NCI-H1694 treated with DMSO at 0.1 percent for 48 hours (cell line): ENCODE results near the gene RGS7.
A peak's percentile ranks its signal among the peaks of the same experiment; 100 is the strongest.
"Not testable (repeated sequence)": the region's sequence is repeated elsewhere in the genome, so short reads cannot be mapped to it uniquely, and the experiment has no call there.

ENCODE experiments used
- DNase-seq: peaks from one replicate; lab custom pipeline; 2025; lab: John Stamatoyannopoulos, UW

Gene RGS7

GRCh38 chr1:240783728-240784137 lies 573.3 kb downstream of the RGS7 start:
- DNase-seq, result not testable (repeated sequence)

- no peak for DNase-seq
These were observed 580.8 kb downstream of the RGS7 start for GRCh38 chr1:240776237-240776636.

- no peak for DNase-seq
These were observed 584.9 kb downstream of the RGS7 start for GRCh38 chr1:240772131-240772530.

GRCh38 chr1:240771450-240771849 lies 585.6 kb downstream of the RGS7 start:
- no peak for DNase-seq

GRCh38 chr1:240768979-240769378 lies 588.0 kb downstream of the RGS7 start:
- DNase-seq, result no peak

GRCh38 chr1:240766831-240767230 lies 590.2 kb downstream of the RGS7 start:
- no peak for DNase-seq

GRCh38 chr1:240765732-240766363 lies 591.2 kb downstream of the RGS7 start:
- no peak for DNase-seq

- no peak for DNase-seq
These were observed 593.2 kb downstream of the RGS7 start for GRCh38 chr1:240763771-240764170.

- DNase-seq, result not testable (repeated sequence)
These were observed 593.9 kb downstream of the RGS7 start for GRCh38 chr1:240763095-240763494.

- DNase-seq, result not testable (repeated sequence)
These were observed 594.5 kb downstream of the RGS7 start for GRCh38 chr1:240762471-240762987.

GRCh38 chr1:240758777-240759176 lies 598.2 kb downstream of the RGS7 start:
- not testable (repeated sequence) for DNase-seq

GRCh38 chr1:240758296-240758695 lies 598.7 kb downstream of the RGS7 start:
- no peak for DNase-seq

- DNase-seq, result no peak
These were observed 609.1 kb downstream of the RGS7 start for GRCh38 chr1:240747907-240748306.

GRCh38 chr1:240743705-240744104 lies 613.3 kb downstream of the RGS7 start:
- DNase-seq, result no peak

- no peak for DNase-seq
These were observed 617.3 kb downstream of the RGS7 start for GRCh38 chr1:240739754-240740153.

- no peak for DNase-seq
These were observed 617.9 kb downstream of the RGS7 start for GRCh38 chr1:240739139-240739538.

- DNase-seq, result no peak
These were observed 619.2 kb downstream of the RGS7 start for GRCh38 chr1:240737766-240738265.

- DNase-seq, result no peak
These were observed 619.7 kb downstream of the RGS7 start for GRCh38 chr1:240737298-240737697.

GRCh38 chr1:240734705-240735104 lies 622.3 kb downstream of the RGS7 start:
- DNase-seq, result not testable (repeated sequence)

GRCh38 chr1:240734001-240734400 lies 623.0 kb downstream of the RGS7 start:
- no peak for DNase-seq

GRCh38 chr1:240732390-240732789 lies 624.6 kb downstream of the RGS7 start:
- DNase-seq, result peak; percentile 88
